HG03108 (cell line): ENCODE results near the gene CCL18.
"Not testable (repeated sequence)": the region's sequence is repeated elsewhere in the genome, so short reads cannot be mapped to it uniquely, and the experiment has no call there.

Experiments used
- ATAC-seq: cut with Tn5 transposase; IDR thresholded peaks from one replicate; pipeline ENCODE4 v1.9.1; 2021; ENCODE audit warnings: moderate library complexity; ENCODE audit not compliant: unreplicated experiment

Gene CCL18

DNA sequence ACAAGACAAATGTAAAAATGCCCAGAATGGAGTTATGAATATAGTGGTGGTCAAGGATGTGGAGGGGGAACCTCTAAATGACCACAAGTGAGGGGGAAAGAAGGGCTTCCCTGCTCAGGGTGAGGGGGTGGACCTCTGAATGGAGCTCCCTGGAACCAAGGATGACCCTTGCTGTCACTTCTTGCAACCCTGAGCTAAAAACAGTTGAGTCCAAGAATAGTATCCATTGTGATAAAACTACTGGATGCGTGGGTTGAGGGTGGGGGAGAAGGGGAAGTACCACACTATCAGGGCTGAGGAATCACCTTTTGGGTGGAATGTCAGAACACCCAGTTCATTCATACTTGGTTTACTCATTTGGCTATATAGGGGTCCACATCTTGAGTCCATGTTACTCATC lies 34.9 kb downstream of the CCL18 start:
- ATAC-seq, result not testable (repeated sequence)

DNA sequence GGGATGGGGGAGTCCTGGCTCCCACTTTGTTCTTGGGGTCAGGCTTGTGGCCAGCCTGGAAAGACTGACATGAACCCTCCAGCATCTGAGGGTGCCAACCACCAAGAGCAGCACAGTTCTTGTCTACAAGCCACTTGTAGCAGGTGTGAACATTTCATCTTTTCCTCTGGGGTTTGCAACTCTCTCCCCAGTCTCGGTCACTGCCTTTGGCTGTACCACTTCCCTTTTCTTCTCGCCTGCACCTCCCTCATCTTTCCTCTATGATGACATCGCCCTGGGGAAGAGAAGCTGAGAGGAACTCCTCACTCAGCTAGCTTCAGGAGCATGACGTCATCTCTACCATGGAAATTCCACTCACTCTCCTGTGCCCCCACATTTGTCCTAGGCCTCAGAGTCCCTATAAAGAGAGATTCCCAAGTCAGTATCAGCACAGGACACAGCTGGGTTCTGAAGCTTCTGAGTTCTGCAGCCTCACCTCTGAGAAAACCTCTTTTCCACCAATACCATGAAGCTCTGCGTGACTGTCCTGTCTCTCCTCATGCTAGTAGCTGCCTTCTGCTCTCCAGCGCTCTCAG lies 39.4 kb downstream of the CCL18 start, which contains the start of gene CCL4:
CCL4 (plus strand) TSS at position 427 of the 575 bp plus-strand sequence; CDS start at position 506, 79 bp downstream.
- peak; percentile 70 for ATAC-seq

DNA sequence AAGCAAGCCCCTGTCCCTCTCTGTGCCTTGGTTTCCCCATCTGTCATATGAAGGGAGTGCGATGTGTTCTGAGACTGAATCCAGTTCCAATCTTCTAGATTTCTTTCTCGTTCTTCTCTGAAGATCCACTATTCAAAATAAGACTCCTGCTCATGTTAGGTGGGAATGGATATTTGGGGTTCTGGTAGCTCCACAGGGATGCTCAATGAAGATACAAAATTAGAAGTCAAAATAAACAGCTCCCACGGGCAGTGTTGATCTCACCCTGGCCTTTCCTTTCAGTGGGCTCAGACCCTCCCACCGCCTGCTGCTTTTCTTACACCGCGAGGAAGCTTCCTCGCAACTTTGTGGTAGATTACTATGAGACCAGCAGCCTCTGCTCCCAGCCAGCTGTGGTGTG lies 40.2 kb downstream of the CCL18 start:
- ATAC-seq, result not testable (repeated sequence)

DNA sequence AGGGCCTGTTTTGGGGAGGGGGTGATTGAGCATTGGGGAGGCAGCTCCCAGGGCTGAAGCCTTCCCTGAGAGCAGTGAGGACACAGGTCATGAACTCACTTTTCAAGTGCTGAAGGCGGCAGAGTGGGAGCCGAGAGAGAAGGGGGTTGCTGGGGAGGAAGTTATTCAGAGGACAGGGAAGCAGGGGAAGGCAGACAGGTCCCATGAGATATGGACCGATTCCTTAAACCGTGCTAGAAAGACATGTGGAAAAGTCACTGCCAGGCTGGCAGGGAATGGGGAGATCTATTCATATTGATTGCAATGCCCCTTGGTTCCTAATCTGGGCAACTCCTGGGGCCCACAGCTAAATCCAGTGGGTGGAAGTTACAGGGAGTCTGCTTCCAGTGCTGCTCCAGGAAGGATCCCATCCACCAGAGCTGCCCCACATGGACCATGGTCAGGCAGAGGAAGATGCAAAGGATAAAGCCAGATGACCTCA lies 40.7 kb downstream of the CCL18 start:
- no peak for ATAC-seq

DNA sequence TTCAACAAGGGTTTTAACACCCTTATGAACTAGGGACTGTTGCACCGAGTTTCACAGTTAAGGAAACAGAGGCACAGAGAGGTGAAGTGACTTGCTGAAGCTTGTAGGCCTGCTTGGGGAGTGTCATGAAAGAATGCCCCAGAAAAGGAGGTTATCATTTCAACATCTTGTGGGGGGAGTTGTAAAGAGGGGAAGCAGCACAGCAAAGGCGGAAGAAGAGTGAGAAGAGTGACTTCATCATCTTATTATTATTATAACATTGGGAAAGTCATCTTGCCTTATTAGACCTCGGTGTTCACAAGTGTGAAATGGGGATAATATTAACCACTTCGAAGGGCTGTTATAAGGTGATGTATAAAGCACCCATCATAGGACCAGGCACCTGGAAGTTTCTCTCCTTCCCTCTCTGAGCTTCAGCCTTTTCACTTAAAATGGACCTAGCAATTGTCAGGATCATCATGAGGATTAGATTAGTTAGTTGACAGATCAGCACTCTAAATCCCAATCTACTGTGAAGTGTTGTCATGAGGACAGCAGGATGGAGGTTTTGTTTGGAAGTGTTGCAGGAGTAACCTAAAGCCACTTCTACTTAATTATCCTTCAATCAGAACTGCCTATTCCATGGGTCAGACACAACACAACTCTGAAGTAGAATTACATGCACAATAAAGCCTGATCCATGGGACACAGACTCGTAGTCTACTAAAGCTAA lies 41.9 kb downstream of the CCL18 start:
- ATAC-seq, result no peak

DNA sequence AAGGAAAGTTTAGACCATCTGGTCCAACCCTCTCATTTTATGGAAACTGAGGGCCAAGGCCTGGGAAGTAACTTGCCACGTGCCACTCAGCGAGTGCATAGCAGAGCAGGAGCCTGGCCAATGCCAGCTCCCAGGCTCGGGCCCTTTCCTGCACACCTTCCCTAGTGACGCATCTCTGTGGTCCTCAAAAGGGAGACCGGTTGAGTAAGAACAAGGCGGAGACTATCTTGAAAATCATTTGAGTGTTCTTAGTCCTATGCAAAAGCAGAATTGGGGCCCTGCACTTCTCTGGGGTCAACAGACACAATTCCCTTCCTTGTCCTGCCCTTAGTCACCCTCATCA lies 42.4 kb downstream of the CCL18 start:
- no peak for ATAC-seq

DNA sequence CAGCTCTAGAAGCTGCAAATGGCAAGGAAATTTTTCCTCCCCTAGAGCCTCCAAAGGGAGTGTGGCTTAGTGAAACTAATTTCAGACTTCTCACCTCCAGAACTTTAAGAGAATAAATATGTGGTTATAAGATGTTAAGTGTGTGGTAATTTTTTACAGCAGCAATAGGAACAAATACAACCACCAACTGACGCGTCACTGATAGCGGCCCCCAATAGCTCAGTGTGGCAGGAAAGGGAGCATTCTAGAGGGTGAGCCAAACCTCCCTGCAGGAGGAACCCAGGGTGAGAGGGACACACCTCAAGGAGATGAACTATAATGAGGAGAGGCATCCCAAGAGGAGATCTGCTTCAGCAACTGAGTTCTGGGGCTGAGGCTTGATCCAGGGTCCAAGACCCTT lies 43.6 kb downstream of the CCL18 start:
- ATAC-seq, result no peak

DNA sequence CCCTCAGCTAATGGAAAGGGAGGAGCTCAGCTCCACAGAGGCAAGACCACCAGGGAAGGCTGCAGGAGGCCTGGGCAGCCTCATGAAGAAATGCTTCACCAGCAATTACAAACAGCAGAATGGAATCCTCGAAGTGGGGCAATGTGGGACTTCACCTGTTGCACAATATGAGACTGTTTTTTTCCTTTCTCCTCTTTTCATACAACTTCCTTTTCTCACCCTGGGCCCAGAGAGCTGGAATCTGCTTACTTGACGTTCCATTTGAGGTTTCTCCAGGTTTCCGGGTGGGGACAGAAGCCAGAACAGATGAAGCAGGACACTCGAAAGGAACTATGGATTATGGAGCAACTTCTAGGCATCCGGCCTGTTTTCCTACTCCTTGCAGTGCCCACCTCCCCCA lies 44.2 kb downstream of the CCL18 start:
- ATAC-seq, result not testable (repeated sequence)

DNA sequence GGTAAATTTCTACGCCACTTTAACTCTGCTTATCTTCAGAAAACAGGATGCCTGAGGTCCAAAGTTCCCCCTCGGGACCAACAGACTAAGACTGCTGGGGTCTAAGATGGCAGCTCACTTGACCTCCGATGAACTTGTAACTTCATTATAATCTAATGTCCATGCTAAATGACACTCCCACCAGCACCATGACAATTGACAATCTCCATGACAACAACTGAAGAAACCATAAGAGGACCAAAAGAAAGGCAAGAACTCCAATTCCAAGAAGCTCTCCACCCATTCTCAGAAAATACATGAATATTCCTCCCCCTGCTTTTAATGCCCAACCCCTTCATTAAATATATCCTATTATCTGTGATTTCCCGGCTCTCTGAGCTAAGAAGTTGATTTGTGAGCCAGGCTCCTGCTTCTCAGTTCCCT lies 47.0 kb downstream of the CCL18 start:
- no peak for ATAC-seq

DNA sequence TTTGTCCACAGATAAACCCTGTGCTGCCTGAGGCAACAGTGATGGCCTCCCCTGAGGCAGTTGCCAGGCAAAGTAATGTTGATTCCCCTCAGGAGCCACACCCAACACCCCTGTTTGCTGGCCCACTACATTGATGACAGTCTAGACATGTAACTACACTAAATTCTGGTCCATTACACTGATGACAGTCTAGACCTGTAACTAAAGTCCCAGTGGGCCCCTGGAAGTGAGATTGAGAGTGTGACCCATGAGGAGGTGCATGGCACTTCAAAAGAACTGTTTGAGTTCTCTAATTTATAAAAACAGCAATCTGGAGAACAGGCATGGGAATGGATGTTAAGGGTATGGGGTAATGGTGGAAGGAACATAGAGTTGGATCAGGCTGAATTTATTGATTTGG lies 48.5 kb downstream of the CCL18 start:
- no peak for ATAC-seq

DNA sequence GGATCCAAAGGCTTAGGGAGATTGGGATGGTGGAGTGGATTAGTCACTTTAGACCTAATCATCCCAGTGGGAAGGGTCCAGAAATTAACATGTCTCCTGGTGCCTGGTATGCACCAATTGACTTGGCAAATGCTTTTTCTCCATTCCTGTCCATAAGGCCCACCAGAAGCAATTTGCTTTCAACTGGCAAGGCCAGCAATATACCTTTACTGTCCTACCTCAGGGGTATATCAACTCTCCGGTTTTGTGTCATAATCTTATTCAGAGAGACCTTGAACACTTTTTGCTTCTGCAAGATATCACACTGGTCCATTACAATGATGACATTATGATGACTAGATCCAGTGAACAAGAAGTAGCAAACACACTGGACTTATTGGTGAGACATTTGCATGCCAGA lies 49.1 kb downstream of the CCL18 start:
- not testable (repeated sequence) for ATAC-seq

DNA sequence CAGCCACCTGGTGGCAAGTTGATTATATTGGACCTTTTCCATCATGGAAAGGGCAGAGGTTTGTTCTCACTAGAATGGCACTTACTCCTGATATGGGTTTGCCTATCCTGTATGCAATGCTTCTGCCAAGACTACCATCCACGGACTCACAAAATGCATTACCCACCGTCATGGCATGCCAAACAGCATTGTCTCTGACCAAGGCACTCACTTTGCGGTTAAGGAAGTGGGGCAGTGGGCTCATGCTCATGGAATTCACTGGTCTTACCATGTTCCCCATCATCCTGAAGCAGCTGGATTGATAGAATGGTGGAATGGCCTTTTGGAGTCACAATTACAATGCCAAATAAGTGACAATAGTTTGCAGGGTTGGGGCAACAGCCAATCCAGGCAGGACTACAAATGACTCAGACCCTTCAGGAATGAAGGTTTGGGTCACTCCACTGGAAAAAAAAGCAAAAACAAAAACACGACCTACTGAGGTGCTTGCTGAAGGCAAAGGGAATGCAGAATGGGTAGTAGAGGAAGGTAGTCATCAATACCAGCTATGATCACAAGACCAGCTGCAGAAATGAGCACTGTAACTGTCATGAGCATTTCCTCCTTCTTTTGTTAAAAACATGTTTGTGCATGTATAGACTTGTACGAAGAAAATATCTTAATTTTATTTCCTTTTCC lies 51.0 kb downstream of the CCL18 start:
- not testable (repeated sequence) for ATAC-seq

DNA sequence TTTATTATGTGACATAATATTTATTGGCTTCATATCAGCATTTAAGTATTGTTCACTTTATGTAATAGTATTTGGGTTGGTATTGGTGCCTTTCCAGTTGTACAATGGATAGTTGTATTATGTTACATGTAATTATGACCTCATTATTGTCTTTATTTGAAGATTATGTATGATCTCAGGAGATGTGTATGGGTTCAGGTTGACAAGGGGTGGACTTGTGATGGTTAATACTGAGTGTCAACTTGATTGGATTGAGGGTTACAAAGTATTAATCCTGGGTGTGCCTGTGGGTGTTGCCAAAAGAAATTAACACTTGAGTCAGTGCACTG lies 51.5 kb downstream of the CCL18 start:
- not testable (repeated sequence) for ATAC-seq

DNA sequence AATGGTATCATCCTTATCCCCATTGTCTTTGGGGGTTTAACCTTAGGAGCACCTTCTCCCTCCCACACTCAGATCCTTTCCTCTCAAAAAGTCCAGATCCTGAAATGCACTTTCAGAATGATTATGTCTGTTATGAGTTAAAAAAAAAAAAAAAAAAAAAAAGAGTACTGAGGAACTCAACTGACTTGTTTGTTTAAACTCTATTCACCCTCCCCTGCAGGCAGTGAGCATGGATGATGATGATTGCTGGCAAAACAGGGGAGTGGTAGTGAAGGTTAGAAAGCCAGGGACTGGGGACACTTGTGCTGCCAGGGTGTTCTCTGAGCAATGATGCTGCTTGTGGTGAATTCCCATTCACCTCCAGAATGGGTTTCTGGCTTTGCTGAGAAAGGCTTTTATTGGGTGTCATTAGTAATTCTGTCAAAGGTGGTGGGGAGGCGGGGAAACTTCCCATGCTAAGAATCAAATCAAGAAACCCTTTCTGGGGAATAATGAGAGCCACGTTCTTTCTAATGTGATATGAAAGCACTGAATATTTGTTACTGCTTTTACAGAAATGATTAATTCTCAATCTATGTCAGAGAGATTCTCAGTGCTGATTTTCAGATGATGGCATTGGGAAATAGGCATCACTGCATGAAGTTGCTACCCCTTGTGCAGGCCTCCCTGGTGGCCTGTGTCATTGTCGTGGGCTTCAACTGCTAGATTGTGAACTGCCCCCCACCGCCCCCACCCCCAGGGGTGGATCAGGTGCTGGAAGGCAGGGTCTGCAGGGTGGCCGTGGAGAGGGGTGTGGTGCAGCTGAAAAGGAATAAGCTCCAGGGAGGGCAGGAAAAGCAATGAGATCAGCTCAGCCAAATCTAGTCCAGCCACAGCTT lies 53.7 kb downstream of the CCL18 start:
- ATAC-seq, result no peak

DNA sequence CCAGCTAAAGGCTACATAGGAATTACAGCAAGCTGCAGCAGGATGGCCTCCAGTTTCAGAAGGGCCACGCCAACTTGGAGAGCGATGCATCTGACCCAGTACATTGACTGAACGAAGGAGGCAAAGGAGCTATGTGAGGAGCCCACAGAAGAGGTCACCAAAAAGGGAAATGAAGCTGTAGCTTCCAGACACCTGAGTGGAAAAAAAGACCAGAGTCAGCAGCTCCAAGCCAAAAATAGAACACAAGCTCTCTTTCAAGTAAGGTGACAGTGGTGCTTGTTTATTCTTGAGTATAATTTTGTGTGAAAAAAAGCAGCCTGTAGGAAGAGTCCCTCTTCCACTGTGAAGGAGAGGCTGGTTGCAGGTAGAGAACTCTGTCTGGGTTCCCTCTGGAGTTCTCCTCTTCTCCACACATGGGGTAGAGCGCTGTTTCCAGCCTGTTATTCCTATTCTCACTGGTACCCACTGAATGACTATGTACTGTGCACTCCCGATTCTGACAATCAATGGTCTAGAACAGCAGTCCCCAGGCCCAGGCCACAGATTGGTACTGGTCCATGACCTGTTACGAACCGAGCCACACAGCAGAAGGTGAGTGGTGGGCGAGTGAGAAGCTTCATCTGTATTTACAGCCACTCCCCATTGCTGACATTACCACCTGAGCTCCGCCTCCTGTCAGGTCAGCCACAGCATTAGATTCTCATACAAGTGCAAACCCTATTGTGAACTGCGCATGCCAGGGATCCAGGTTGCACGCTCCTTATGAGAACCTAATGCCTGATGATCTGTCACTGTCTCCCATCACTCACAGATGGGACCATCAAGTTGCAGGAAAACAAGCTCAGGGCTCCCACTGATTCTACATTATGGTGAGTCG lies 54.6 kb downstream of the CCL18 start:
- no peak for ATAC-seq

DNA sequence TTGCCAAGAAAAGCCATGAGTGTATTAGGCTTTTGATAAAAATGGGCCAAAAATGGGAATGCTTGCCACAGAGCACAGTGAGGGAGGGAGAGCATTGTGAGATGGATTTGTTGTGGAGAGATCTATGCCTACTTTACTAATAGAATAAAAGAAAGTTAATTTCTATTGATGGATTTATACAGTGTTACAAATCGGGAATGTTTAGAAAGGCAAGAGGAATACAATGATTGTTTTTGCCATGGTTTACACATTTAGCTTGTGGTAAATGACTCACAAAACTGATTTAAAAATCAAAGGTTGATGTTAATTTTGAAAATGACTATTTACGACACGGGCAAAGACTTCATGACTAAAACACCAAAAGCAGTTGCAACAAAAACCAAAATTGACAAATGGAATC lies 56.1 kb downstream of the CCL18 start:
- ATAC-seq, result no peak

DNA sequence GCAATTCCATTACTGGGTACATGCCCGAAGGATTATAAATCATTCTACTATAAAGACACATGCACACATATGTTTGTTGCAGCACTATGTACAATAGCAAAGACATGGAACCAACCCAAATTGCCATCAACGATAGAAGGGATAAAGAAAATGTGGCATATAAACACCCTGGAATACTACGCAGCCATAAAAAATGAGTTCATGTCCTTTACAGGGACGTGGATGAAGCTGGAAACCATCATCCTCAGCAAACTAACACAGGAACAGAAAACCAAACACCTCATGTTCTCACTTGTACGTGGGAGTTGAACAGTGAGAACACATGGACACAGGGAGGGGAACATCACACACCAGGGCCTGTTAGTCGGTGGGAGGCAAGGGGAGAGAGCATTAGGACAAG lies 57.0 kb downstream of the CCL18 start:
- not testable (repeated sequence) for ATAC-seq
